GM18517 (cell line): ENCODE measurements around the gene ARHGAP44.
"Not testable (repeated sequence)": the region's sequence is repeated elsewhere in the genome, so short reads cannot be mapped to it uniquely, and the experiment has no call there.

Experiments
- ATAC-seq: cut with Tn5 transposase; IDR thresholded peaks from one replicate; pipeline ENCODE4 v1.9.1; 2021; ENCODE audit warnings: mild to moderate bottlenecking, moderate library complexity; ENCODE audit not compliant: unreplicated experiment

The ARHGAP44 gene

GRCh38 chr17:12959441-12959840 is 170.1 kb downstream of the ARHGAP44 start:
- no peak for ATAC-seq

- no peak for ATAC-seq
These were observed 172.4 kb downstream of the ARHGAP44 start for GRCh38 chr17:12961655-12962054.

GRCh38 chr17:12963505-12963904 is 174.2 kb downstream of the ARHGAP44 start:
- ATAC-seq: no peak

- no peak for ATAC-seq
These were observed 174.9 kb downstream of the ARHGAP44 start for GRCh38 chr17:12964162-12964561.

GRCh38 chr17:12964840-12965239 is 175.5 kb downstream of the ARHGAP44 start:
- ATAC-seq: no peak

GRCh38 chr17:12965988-12966387 is 176.7 kb downstream of the ARHGAP44 start:
- no peak for ATAC-seq

GRCh38 chr17:12966413-12966812 is 177.1 kb downstream of the ARHGAP44 start:
- ATAC-seq: no peak

GRCh38 chr17:12967962-12968361 is 178.7 kb downstream of the ARHGAP44 start:
- no peak for ATAC-seq

- no peak for ATAC-seq
These were observed 184.3 kb downstream of the ARHGAP44 start for GRCh38 chr17:12973496-12974004.

- no peak for ATAC-seq
These were observed 184.8 kb downstream of the ARHGAP44 start for GRCh38 chr17:12974005-12974531.

- ATAC-seq: no peak
These were observed 187.9 kb downstream of the ARHGAP44 start for GRCh38 chr17:12977008-12977751.

- not testable (repeated sequence) for ATAC-seq
These were observed 189.5 kb downstream of the ARHGAP44 start for GRCh38 chr17:12978787-12979186.

GRCh38 chr17:12979246-12979645 is 189.9 kb downstream of the ARHGAP44 start:
- ATAC-seq: no peak

- no peak for ATAC-seq
These were observed 190.7 kb downstream of the ARHGAP44 start for GRCh38 chr17:12979826-12980500.

GRCh38 chr17:12982224-12982623 is 192.9 kb downstream of the ARHGAP44 start:
- ATAC-seq: no peak

GRCh38 chr17:12983991-12984884 is 194.9 kb downstream of the ARHGAP44 start:
- ATAC-seq: no peak

- no peak for ATAC-seq
These were observed 196.4 kb downstream of the ARHGAP44 start for GRCh38 chr17:12985431-12986293.

GRCh38 chr17:12987120-12987519 is 197.8 kb downstream of the ARHGAP44 start:
- ATAC-seq: no peak

- ATAC-seq: no peak
These were observed 200.9 kb downstream of the ARHGAP44 start for GRCh38 chr17:12990041-12990808.
